Neural crest cell (in vitro differentiated cells): Measurements from ENCODE around the gene PLA2G6. TPM values are rescaled to one million over a fixed set of nuclear protein-coding genes. Genes with fewer than 3 reads are reported as not detected.
"Not testable (repeated sequence)": the region's sequence is repeated elsewhere in the genome, so short reads cannot be mapped to it uniquely, and the experiment has no call there.

Source experiments
- DNase-seq: peaks from one replicate; pipeline ENCODE4 v3.0.0; 2021; ENCODE audit warnings: low read depth, mixed read lengths, low spot score
- H3K27ac Mint-ChIP-seq: one replicate; pipeline ENCODE4 v1.8.0; 2021; ENCODE audit warnings: mild to moderate bottlenecking, mixed read lengths; ENCODE audit not compliant: unreplicated experiment
- H3K27me3 Mint-ChIP-seq: 2 replicates; pipeline ENCODE4 v1.8.0; 2021; ENCODE audit warnings: low read depth, mild to moderate bottlenecking, mixed read lengths
- H3K36me3 Mint-ChIP-seq: 2 replicates; pipeline ENCODE4 v1.8.0; 2021; ENCODE audit warnings: low read depth, mild to moderate bottlenecking, mixed read lengths
- H3K4me1 Mint-ChIP-seq: 2 replicates; pipeline ENCODE4 v1.8.0; 2021; ENCODE audit warnings: mixed read lengths
- H3K4me3 Mint-ChIP-seq: one replicate; pipeline ENCODE4 v1.8.0; 2021; ENCODE audit warnings: mild to moderate bottlenecking, mixed read lengths
- H3K9me3 Mint-ChIP-seq: 2 replicates; pipeline ENCODE4 v1.8.0; 2021; ENCODE audit warnings: mixed read lengths
- total RNA-seq: library from RNA; stranded (reverse); gene quantifications from 2 replicates; pipeline ENCODE4 v1.2.1, GENCODE V29; 2021
- TF ChIP-seq, protein P1 (sequence below): fragments of 200-600 bp; sonication (generic); conservative IDR thresholded peaks from 2 replicates; pipeline ENCODE4 v1.5.0; 2021; ENCODE audit warnings: antibody characterized with exemption, mild to moderate bottlenecking

Gene PLA2G6
- total RNA-seq, 1 donor from 2014 or later = 11.0 TPM

DNA sequence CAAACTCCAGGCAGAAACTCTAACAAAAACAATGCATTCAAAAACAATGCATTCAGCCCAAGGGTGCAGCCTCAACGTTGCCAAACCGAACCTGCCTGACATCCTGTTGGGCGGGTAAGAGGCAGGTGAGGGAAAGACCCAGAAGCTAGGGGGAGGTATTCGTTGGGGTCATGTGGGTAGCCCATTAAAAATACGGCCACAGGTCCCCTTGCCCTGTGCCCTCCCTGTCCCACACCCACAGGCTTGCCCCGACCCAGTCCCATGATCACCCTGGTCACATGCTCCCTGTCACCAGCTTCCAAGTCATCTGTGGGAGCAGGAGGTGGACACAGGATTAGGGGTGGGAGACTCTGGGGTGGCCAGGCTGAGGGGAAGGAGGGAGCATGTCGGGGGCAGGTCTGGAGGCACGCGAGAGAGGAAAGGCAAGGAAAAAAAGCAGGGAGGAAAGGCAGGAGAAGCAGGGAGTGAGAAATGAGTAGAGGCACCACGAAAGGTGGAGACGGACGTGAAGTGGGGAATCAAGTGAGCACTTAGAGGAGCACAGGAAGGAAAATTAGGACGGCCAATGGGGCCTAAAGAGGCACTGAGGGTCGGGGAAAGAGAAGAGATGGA is 683 bp downstream of the PLA2G6 start:
- Mint-ChIP-seq H3K4me3 (peak overlapping the region; percentile 95), H3K36me3 (no peaks in the 10 kb centered on the region), H3K27me3 (no peaks in the 10 kb centered on the region), H3K27ac (peak overlapping the region; percentile 99), H3K9me3 (no peaks in the 10 kb centered on the region), H3K4me1 (peaks cover 45% of the 10 kb centered on the region)
- no peak for DNase-seq
- TF ChIP-seq, protein P1, sequence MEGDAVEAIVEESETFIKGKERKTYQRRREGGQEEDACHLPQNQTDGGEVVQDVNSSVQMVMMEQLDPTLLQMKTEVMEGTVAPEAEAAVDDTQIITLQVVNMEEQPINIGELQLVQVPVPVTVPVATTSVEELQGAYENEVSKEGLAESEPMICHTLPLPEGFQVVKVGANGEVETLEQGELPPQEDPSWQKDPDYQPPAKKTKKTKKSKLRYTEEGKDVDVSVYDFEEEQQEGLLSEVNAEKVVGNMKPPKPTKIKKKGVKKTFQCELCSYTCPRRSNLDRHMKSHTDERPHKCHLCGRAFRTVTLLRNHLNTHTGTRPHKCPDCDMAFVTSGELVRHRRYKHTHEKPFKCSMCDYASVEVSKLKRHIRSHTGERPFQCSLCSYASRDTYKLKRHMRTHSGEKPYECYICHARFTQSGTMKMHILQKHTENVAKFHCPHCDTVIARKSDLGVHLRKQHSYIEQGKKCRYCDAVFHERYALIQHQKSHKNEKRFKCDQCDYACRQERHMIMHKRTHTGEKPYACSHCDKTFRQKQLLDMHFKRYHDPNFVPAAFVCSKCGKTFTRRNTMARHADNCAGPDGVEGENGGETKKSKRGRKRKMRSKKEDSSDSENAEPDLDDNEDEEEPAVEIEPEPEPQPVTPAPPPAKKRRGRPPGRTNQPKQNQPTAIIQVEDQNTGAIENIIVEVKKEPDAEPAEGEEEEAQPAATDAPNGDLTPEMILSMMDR = no peak

DNA sequence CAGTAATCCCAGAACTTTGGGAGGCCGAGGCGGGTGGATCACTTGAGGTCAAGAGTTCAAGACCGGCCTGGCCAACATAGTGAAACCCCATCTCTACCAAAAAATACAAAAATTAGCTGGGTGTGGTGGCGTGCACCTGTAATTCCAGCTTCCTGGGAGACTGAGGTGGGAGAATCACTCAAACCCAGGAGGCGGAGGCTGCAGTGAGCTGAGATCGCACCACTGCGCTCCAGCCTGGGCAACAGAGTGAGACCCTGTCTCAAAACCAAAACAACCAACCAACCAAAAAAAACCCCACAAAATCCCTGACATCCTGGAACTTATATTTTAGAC is 3.1 kb downstream of the PLA2G6 start:
- not testable (repeated sequence) for DNase-seq, H3K27me3 Mint-ChIP-seq, H3K4me3 Mint-ChIP-seq, H3K27ac Mint-ChIP-seq, H3K36me3 Mint-ChIP-seq, H3K9me3 Mint-ChIP-seq
- peaks cover 41% of the 10 kb centered on the region for H3K4me1 Mint-ChIP-seq

DNA sequence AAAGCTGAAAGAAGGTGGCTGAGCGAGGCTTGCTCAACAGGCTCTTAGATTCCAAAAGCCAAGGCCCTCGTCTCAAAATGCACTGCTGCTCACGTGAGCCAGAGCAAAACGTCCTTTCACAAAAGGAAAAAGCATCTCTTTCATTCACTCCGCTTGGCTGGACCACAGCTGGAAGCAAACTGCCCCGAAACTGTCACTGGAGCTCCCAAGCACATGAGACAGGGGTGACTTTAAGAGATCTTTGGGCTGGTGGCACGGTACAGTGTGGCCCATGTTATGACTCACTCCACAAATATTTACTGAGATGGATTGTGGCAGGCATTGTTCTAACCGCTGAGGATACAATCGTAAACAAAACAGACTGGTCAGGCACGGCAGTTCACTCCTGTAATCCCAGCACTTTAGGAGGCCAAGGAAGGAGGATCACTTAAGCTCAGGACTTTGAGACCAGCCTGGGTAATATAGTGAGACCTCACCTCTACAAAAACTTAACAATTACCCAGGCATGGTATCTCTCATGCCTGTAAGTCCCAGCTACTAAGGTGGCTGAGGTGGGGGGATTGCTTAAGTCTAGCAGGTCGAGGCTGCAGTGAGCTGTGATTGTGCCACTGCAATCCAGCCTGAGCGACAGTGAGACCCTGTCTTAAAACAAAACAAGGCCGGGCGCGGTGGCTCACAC is 3.6 kb downstream of the PLA2G6 start:
- H3K27me3 Mint-ChIP-seq = no peaks in the 10 kb centered on the region
- H3K27ac Mint-ChIP-seq = peak overlapping the region; percentile 22
- TF ChIP-seq, protein P1 = no peak
- H3K36me3 Mint-ChIP-seq = no peaks in the 10 kb centered on the region
- no peak for DNase-seq
- peaks cover 41% of the 10 kb centered on the region for H3K4me1 Mint-ChIP-seq
- H3K9me3 Mint-ChIP-seq = no peaks in the 10 kb centered on the region
- H3K4me3 Mint-ChIP-seq = peak overlapping the region; percentile 11

GRCh38 chr22:38177571-38177925 is 4.1 kb downstream of the PLA2G6 start:
- H3K9me3 Mint-ChIP-seq, DNase-seq, H3K27me3 Mint-ChIP-seq, H3K36me3 Mint-ChIP-seq: not testable (repeated sequence)
- Mint-ChIP-seq H3K4me3 (peak overlapping the region; percentile 11), H3K4me1 (peaks cover 41% of the 10 kb centered on the region), H3K27ac (peak overlapping the region; percentile 22)

GRCh38 chr22:38177044-38177443 is 4.6 kb downstream of the PLA2G6 start:
- Mint-ChIP-seq H3K9me3 (no peaks in the 10 kb centered on the region), H3K4me1 (peaks cover 41% of the 10 kb centered on the region), H3K27ac (peak overlapping the region; percentile 62)

DNA sequence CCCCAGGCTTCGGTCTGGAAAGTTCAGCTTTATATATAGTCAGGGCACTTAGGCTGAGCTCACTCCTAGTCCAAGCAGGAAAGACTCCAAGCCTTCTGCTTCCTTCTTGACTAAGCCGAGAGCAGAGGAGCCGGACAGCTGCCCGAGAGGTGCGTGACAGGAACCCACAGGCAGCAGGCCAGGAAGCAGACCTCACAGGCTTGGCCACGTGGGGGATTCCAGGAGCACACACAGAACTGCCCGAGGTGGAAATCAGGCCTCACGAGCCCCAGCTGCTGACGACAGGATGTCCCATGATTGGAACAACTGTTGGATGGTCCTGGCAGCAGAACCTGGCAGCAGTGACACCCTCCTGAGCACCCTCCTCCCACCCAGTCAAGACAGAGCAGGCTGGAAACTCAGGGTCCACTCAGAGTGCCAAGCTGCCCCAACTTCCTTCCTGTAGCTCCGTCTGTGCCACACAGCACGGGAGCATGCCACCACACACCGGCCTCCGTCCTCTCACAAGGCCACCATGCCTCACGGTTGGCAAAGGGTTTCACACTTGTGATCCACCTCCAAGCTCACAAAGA is 5.4 kb downstream of the PLA2G6 start:
- no peaks in the 10 kb centered on the region for H3K27me3 Mint-ChIP-seq
- H3K36me3 Mint-ChIP-seq = no peaks in the 10 kb centered on the region
- peak overlapping the region; percentile 62 for H3K27ac Mint-ChIP-seq
- no peak for DNase-seq
- peaks cover 36% of the 10 kb centered on the region for H3K4me1 Mint-ChIP-seq
- TF ChIP-seq, protein P1 = no peak
- H3K4me3 Mint-ChIP-seq = no peak overlapping the region
- no peaks in the 10 kb centered on the region for H3K9me3 Mint-ChIP-seq

More at GRCh38 chr22:38177044-38177443, 4.6 kb downstream of the PLA2G6 start:
- Mint-ChIP-seq H3K27me3 (no peaks in the 10 kb centered on the region), H3K36me3 (no peaks in the 10 kb centered on the region), H3K4me3 (peak overlapping the region; percentile 15)
- DNase-seq = no peak
- TF ChIP-seq, protein P1 = no peak
